Femur (tissue), 1 donor: Measurements from ENCODE around the gene C9orf78.

Source experiments
- DNase-seq: peaks from one replicate; pipeline ENCODE4 v3.0.0-alpha.2; 2017

The C9orf78 gene

GRCh38 chr9:129839324-129840023 is 4.4 kb upstream of the C9orf78 start:
- DNase-seq, result no peak

GRCh38 chr9:129838707-129839259 is 3.7 kb upstream of the C9orf78 start:
- no peak for DNase-seq

GRCh38 chr9:129836311-129837007 is 1.4 kb upstream of the C9orf78 start:
- peak; percentile 47 for DNase-seq

DNA sequence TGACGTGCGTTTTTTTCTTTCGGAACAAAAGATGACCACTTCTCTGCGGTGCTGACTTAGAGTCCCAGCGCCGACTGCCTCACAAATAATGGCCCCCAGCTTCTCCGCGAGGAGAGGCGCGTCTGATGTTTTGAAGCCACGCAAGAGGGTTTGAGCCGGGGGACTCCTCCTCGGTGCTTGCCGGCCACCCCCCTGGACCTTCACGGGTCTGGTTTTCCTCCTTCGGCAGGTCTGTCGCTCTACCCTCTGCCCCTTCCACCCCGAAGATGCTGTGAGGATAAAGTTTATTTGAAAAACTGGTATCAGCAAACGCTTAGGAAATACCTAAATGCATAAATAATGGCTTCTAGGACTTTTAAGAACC is 767 bp upstream of the C9orf78 start:
- no peak for DNase-seq

DNA sequence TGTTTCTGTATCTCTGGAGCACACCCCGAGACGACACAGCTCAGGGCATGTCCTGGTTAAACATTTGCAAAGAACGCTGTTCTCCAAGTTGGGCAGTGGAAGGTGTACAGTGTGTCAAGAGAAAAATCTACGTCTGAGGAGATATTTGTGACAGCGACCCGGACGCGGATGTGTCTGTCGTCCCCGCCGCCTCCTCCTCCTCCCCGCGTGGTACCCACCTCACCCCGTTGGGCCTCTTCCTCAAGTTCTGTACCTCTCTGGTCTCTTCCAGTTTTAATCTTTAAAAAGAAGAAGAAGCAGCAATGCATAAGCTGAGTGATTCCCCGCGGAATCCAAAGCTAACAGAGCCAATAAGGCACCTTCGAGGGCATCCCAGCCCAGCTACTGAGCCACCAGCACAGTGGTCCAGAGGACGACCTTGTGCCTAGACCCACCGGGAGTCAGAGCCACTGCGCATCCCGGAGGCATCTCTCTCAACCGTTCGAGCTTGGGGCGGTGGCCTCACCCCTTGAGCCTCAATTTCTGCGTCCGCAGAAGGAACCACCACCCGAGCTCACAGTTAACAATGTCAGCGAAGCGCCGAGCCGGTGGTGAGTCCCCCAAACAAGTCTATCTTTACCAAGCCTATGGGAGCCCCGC is 467 bp downstream of the C9orf78 start:
- DNase-seq, result no peak

- no peak for DNase-seq
These were observed 2.1 kb downstream of the C9orf78 start for GRCh38 chr9:129832982-129833381.

- DNase-seq, result no peak
These were observed 6.1 kb downstream of the C9orf78 start for GRCh38 chr9:129828969-129829368.

DNA sequence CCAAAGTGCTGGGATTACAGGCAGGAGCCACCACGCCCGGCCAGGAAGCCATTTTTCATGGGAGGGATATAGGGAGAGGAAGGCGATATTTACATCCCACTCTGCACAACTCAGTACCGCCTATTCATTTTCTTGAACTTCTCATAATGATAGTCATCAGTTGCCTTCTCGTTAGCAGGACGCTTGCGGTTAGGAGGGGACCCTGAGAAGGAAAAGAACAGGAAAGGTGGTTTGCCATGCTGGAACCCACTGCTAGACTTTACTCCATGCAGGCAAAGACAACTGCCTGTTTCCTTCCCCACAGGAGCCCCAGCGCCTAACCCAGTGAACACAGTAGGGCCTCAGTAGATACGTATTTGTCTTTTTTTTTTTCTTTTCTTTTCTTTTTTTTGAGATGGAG is 7.0 kb downstream of the C9orf78 start:
- DNase-seq, result no peak

GRCh38 chr9:129826759-129827158 is 8.3 kb downstream of the C9orf78 start:
- DNase-seq, result no peak

DNA sequence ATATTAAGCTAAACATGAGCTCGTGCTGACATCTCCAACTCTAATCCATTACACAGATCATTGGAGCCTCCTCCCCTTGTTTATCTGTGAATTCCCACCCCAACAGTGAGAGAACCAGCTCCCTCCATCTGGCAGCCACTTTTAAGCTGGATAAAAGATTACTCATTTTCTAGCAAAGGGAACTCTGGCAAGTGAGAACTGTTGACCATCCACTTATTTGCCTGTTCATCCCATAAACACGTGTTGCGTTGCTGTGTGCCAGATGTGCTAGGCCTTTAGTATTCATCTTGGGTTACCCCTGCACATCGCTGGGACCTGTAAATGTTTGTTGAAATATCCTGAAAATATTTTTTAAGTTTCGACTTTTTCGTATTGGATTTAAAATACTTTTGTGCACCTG is 8.7 kb downstream of the C9orf78 start:
- no peak for DNase-seq

GRCh38 chr9:129823935-129824601 is 11.0 kb downstream of the C9orf78 start, which contains the start of gene TOR1A:
Gene TOR1A (minus strand): TSS chr9:129824136. CDS start chr9:129824085, 51 bp downstream.
- peak; percentile 96 for DNase-seq

GRCh38 chr9:129823542-129823934 is 11.5 kb downstream of the C9orf78 start:
- DNase-seq, result peak; percentile 37

DNA sequence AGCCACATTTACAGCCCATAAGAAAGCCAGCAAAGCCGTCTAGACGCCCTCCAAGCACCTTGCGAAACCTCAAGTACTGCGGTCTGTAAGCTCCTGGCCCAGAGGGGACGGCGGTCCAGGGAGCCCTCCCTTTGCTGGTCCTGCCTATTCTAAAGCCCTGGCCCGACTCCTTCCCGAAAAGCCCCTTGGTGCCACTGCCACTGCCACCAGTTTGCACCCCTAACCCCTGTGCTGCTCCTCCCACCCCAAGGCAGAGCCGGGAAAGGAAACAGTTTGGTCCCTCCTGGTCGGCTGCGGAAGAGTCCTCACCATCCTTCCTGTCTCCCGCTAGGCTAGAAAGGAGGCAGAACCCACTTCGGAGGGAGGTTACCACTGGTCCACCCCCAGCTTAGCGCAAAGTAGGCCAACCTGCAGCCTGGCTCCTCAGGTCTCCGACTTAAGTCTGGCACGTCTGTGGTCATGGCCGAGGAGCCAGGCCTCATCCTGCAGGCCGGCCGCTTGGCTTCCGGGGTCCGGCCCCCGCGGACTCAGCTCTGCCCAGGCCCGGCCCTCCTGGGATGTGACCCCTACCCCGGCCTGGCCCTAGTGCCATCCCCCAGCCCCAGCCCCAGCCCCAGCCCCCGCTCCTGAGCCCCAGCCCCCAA is 12.1 kb downstream of the C9orf78 start:
- no peak for DNase-seq

DNA sequence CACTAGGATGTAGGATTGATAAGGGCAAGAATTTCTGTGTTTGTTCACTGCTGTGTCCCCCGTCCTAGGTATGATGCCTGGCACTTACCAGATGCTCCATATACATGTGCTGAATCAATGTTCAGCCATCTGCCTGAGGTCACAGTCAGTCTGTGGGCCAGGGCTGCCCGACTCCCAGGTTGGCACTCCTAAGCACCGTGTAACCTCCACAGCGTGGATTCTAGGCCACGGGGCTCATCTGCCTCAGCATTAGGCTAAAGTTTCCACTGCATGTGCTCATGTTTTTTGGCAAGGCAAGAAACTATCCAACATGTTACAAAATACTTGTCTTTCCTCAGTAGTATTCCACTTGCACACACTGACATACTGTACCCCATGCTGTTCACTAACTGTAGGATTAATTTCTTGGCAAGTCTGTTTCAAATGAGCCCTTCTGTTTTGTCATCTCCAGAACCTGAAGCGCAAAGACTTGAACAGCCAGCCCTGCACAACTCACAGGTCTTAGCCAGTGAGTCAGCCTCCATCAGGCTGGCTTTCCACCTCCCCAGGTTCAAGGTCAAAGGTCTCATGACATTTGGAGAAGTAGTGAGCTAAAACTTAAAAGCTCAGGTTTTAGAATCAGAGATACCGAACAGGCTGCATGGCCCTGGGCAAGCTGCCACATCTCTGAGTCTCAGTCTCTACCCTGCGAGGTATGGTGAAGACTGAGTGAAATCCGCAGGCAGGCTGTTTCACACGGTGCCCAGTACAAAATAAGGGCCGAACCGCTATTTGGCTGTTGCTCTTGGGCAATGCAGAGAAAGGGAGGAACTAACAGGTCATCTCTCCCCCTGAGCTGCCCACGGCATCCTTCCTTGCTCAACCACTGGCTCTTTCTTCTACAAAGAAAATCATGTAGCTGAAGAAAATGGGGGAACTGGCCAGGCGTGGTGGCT is 18.3 kb downstream of the C9orf78 start:
- DNase-seq, result peak; percentile 37

GRCh38 chr9:129815278-129815677 is 19.8 kb downstream of the C9orf78 start:
- no peak for DNase-seq

DNA sequence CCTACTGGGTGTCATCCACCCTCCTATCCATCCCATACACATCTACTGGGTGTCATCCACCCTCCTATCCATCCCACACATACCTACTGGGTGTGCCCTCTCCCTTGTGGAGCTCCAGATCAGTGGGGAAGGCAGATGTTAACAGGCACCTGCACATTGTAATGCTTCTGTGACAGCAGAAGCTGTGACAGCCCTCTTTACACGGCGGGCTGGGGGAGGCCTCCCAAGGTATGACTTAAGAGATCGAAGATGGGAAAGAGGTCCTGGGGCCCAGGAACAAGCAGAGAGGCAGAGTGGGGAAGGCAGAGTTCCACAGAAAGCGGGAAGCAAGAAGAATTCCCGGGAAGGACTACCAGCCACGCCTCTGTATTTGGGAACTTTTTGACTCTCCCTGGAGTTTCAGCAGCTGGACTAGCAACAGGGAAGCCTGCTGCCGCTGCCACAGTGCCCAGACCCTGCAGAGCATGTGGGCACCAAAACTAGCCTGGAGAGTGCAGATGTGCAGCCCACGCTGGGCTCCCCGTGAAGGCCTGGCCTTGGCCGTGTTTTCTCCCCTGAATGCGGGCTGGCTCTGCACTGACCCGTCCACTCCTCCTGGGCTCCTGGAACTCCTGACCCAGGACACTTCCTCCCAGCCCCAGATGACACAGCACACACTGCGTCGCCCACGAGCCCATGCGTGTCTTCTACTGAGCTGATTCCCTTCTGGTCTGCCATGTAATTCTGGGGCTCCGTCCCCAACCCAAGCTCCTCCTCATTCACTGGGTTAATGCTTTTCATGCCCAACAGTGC is 20.4 kb downstream of the C9orf78 start:
- no peak for DNase-seq

- no peak for DNase-seq
These were observed 21.4 kb downstream of the C9orf78 start for GRCh38 chr9:129813661-129814060.

GRCh38 chr9:129812385-129812784 is 22.7 kb downstream of the C9orf78 start:
- no peak for DNase-seq

- no peak for DNase-seq
These were observed 23.1 kb downstream of the C9orf78 start for GRCh38 chr9:129811967-129812363.

DNA sequence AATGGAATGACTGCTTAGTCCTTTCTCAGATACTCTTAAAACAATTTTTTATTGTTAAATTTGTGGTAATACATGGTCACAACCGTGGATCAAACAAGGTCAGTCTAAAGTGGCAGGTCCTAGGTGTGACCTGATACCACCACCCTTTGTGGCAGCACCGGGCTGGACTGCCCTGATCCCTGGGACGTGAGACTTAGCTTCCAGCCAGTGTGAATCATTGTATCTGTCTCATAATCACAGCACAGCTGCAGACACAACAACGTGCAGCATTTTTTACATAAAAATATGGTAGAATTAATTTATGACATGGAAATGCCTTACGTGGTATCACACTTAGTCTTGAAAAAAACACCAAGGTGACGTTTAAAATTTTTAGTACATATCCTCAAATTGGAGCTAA is 24.3 kb downstream of the C9orf78 start:
- no peak for DNase-seq

DNA sequence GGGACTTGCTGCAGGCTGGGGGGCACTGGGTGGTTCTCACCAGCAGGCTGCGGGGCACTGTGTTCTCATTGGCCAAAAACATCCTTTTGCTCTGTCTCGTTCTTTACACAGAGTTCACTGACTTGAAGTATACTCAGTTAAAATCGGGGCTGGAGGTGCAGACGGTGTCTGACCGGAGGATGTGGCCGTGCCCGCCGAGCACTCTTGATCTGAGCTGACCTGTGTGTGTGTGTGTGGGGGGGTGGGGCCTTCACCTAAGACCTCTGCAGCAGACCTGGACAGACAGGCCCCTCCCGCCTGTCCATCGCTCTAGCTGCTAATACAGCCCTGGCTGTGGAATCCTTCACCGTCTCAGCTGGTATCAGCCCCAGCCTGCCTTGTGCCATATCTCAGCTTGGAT is 25.0 kb downstream of the C9orf78 start:
- no peak for DNase-seq
